H1 (cell line): ENCODE data around the gene ZDHHC11B. TPM values are rescaled to one million over a fixed set of nuclear protein-coding genes. Genes with fewer than 3 reads are reported as not detected.

Experiments
- CTCF ChIA-PET: fragments of 300-600 bp; sonication (Branson Sonifier 250); formaldehyde crosslinking; loops from one replicate; lab custom pipeline; 2021; ENCODE audit not compliant: partially characterized antibody; lab: Charles Lee
- POLR2A ChIA-PET: fragments of 300-600 bp; sonication (Branson Sonifier 250); formaldehyde crosslinking; loops from one replicate; lab custom pipeline; 2021; ENCODE audit warnings: inconsistent platforms; ENCODE audit not compliant: partially characterized antibody; lab: Charles Lee
- DNase-seq, 2 experiments: peaks; one replicate each; pipeline versions ENCODE4 v3.0.0 to v3.0.0-alpha.2; 2010 to 2022; ENCODE audit warnings: low spot score in 2 of 2, low read depth in 1 of 2, mixed read lengths in 1 of 2
- FAIRE-seq: peaks from 2 replicates; lab custom pipeline; 2011; peaks lifted over from hg19 to GRCh38; lab: Jason Lieb, UNC
- H2AFZ ChIP-seq: 2 replicates; pipeline ENCODE4 v1.8.1; 2012; ENCODE audit warnings: low read length, inconsistent platforms
- H2AK5ac ChIP-seq: 2 replicates; pipeline ENCODE4 v1.6.1; 2013; ENCODE audit warnings: low read depth, low read length
- H2BK120ac ChIP-seq: replicated peaks from 2 replicates; pipeline ENCODE3; 2013; ENCODE audit warnings: low read depth, low read length, inconsistent platforms
- H2BK12ac ChIP-seq: 2 replicates; pipeline ENCODE4 v1.6.1; 2013; ENCODE audit warnings: low read depth, low read length
- H2BK15ac ChIP-seq: 2 replicates; pipeline ENCODE4 v1.6.1; 2013; ENCODE audit warnings: low read length
- H2BK20ac ChIP-seq: 2 replicates; pipeline ENCODE4 v1.6.1; 2013; ENCODE audit warnings: low read length
- H2BK5ac ChIP-seq: 2 replicates; pipeline ENCODE4 v1.6.1; 2013; ENCODE audit warnings: low read depth, low read length
- H3K14ac ChIP-seq: 2 replicates; pipeline ENCODE4 v1.6.1; 2013; ENCODE audit warnings: inconsistent platforms; ENCODE audit not compliant: insufficient read length
- H3K18ac ChIP-seq: 2 replicates; pipeline ENCODE4 v1.6.1; 2013; ENCODE audit warnings: low read length; ENCODE audit errors: extremely low read depth
- H3K23ac ChIP-seq: 2 replicates; pipeline ENCODE4 v1.6.1; 2013; ENCODE audit warnings: inconsistent platforms; ENCODE audit not compliant: insufficient read length
- H3K23me2 ChIP-seq: 2 replicates; pipeline ENCODE4 v1.6.1; 2013; ENCODE audit warnings: low read depth, low read length
- H3K27ac ChIP-seq: 2 replicates; pipeline ENCODE4 v1.6.1; 2011; ENCODE audit warnings: low read depth, low read length, inconsistent platforms
- H3K27me3 ChIP-seq, 4 experiments: replicated peaks in 1 of 4; 1 replicate in 1 of 4; 2 replicates in 3 of 4; pipeline versions ENCODE4 v1.6.1 to v1.8.1; 2011 to 2013; ENCODE audit warnings: low read length in 3 of 4, mild to moderate bottlenecking in 3 of 4, inconsistent platforms in 2 of 4, mixed read lengths in 2 of 4, moderate library complexity in 1 of 4; ENCODE audit not compliant: control insufficient read depth in 3 of 4, insufficient read depth in 3 of 4; ENCODE audit errors: extremely low read depth in 1 of 4
- H3K36me3 ChIP-seq, 4 experiments: 2 replicates each; pipeline versions ENCODE4 v1.6.1 to v1.8.1; 2011 to 2013; ENCODE audit warnings: mild to moderate bottlenecking in 4 of 4, low read length in 3 of 4, moderate library complexity in 2 of 4, control low read depth in 1 of 4, inconsistent platforms in 1 of 4; ENCODE audit not compliant: insufficient read depth in 4 of 4, control insufficient read depth in 2 of 4
- H3K4ac ChIP-seq: replicated peaks from 2 replicates; pipeline ENCODE3; 2013; ENCODE audit warnings: low read length, low read depth, mixed read lengths, inconsistent platforms; ENCODE audit not compliant: insufficient read length
- H3K4me1 ChIP-seq, 4 experiments: replicated peaks in 1 of 4; 1 replicate in 1 of 4; 2 replicates in 3 of 4; pipeline versions ENCODE4 v1.6.1 to v1.8.1; 2011 to 2013; ENCODE audit warnings: low read length in 3 of 4, inconsistent platforms in 2 of 4, mixed read lengths in 1 of 4; ENCODE audit not compliant: insufficient read depth in 4 of 4, control insufficient read depth in 3 of 4
- H3K4me2 ChIP-seq, 2 experiments: 2 replicates each; pipeline versions ENCODE4 v1.6.1 to v1.8.1; 2011 to 2013; ENCODE audit warnings: low read depth in 2 of 2, low read length in 2 of 2, control low read depth in 1 of 2, inconsistent platforms in 1 of 2, mild to moderate bottlenecking in 1 of 2; ENCODE audit not compliant: insufficient read depth in 1 of 2
- H3K4me3 ChIP-seq, 4 experiments: fragments of 200-600, 300-600 bp in 1 of 4; sonication (generic), shearing (Covaris generic), sonication (Bioruptor Twin) in 1 of 4; 2 replicates each; pipeline versions ENCODE4 v1.5.1 to v1.8.1; 2011 to 2016; ENCODE audit warnings: low read length in 4 of 4, low read depth in 3 of 4, control low read depth in 2 of 4, inconsistent platforms in 2 of 4, mild to moderate bottlenecking in 2 of 4, mixed read lengths in 1 of 4, moderate library complexity in 1 of 4; ENCODE audit not compliant: insufficient read depth in 2 of 4; ENCODE audit errors: extremely low read depth in 1 of 4
- H3K56ac ChIP-seq: replicated peaks from 2 replicates; pipeline ENCODE3; 2013; ENCODE audit warnings: low read depth, mild to moderate bottlenecking, mixed read lengths, low read length, inconsistent platforms; ENCODE audit not compliant: insufficient read length
- H3K79me1 ChIP-seq: 2 replicates; pipeline ENCODE4 v1.6.1; 2013; ENCODE audit warnings: low read depth, low read length, control low read depth
- H3K79me2 ChIP-seq, 2 experiments: 2 replicates each; pipeline versions ENCODE4 v1.6.1 to v1.8.1; 2012 to 2013; ENCODE audit warnings: low read length in 2 of 2, mild to moderate bottlenecking in 2 of 2, inconsistent platforms in 1 of 2; ENCODE audit not compliant: insufficient read depth in 2 of 2, control insufficient read depth in 1 of 2
- H3K9ac ChIP-seq, 4 experiments: replicated peaks in 1 of 4; 1 replicate in 1 of 4; 2 replicates in 3 of 4; pipeline versions ENCODE4 v1.6.1 to v1.8.1; 2011 to 2013; ENCODE audit warnings: low read depth in 3 of 4, low read length in 3 of 4, control low read depth in 2 of 4, mild to moderate bottlenecking in 2 of 4, moderate library complexity in 2 of 4, inconsistent platforms in 1 of 4; ENCODE audit errors: extremely low read depth in 1 of 4
- H3K9me3 ChIP-seq, 2 experiments: 2 replicates each; pipeline versions ENCODE4 v1.6.1 to v1.8.1; 2012 to 2013; ENCODE audit warnings: mild to moderate bottlenecking in 2 of 2, moderate library complexity in 2 of 2, control low read depth in 1 of 2, inconsistent platforms in 1 of 2, low read depth in 1 of 2, low read length in 1 of 2, mixed read lengths in 1 of 2; ENCODE audit not compliant: insufficient read depth in 2 of 2
- H4K20me1 ChIP-seq, 2 experiments: replicated peaks in 1 of 2; 2 replicates each; pipeline versions ENCODE3 to v1.8.1; 2011 to 2013; ENCODE audit warnings: inconsistent platforms in 2 of 2, low read length in 2 of 2, mild to moderate bottlenecking in 1 of 2; ENCODE audit not compliant: insufficient read depth in 2 of 2, control insufficient read depth in 1 of 2
- H4K5ac ChIP-seq: 2 replicates; pipeline ENCODE4 v1.6.1; 2013; ENCODE audit warnings: low read length, low read depth, mixed read lengths, inconsistent platforms; ENCODE audit not compliant: insufficient read length
- H4K8ac ChIP-seq: 2 replicates; pipeline ENCODE4 v1.8.0; 2013; ENCODE audit warnings: mild to moderate bottlenecking, moderate library complexity, low read length, inconsistent platforms; ENCODE audit not compliant: insufficient read depth; ENCODE audit errors: extremely low read depth
- H4K91ac ChIP-seq: replicated peaks from 2 replicates; pipeline ENCODE3; 2013; ENCODE audit warnings: low read length, mixed read lengths, inconsistent platforms; ENCODE audit not compliant: insufficient read length
- BCL11A ChIP-seq, 2 experiments: IDR thresholded peaks; one replicate each; pipeline ENCODE4 v1.6.1; 2011; ENCODE audit warnings: low read depth in 2 of 2, low read length in 2 of 2, mild to moderate bottlenecking in 2 of 2
- KDM5A ChIP-seq: fragments of 200-600 bp; IDR thresholded peaks from 2 replicates; pipeline ENCODE4 v1.7.1; 2012; ENCODE audit warnings: mild to moderate bottlenecking, low read length, inconsistent platforms, mixed read lengths
- POU5F1 ChIP-seq: IDR thresholded peaks from 2 replicates; pipeline ENCODE4 v1.6.1; 2011; ENCODE audit warnings: low read depth, mild to moderate bottlenecking, low read length, moderate library complexity
- RBBP5 ChIP-seq: IDR thresholded peaks from 2 replicates; pipeline ENCODE4 v1.7.1; 2012; ENCODE audit warnings: low read depth, mild to moderate bottlenecking, inconsistent platforms, low read length, moderate library complexity, borderline replicate concordance
- RXRA ChIP-seq: IDR thresholded peaks from 2 replicates; pipeline ENCODE4 v1.6.1; 2011; ENCODE audit warnings: low read depth, mild to moderate bottlenecking, low read length, moderate library complexity; ENCODE audit not compliant: insufficient read depth
- SP1 ChIP-seq: IDR thresholded peaks from 2 replicates; pipeline ENCODE4 v1.6.1; 2011; ENCODE audit warnings: low read depth, low read length
- WGBS, 2 experiments: shearing (Covaris generic) in 1 of 2; methylation state at CpG; one replicate each; pipeline versions ENCODE4 v1.1.6 to v1.1.7; 2013 to 2015; ENCODE audit warnings: low lambda C conversion rate in 2 of 2, mixed read lengths in 2 of 2, inconsistent platforms in 1 of 2, low coverage in 1 of 2, missing lambda C conversion rate in 1 of 2; ENCODE audit not compliant: insufficient replicate concordance in 2 of 2, insufficient coverage in 1 of 2, insufficient read length in 1 of 2; ENCODE audit errors: extremely low coverage in 1 of 2, missing lambda C conversion rate in 1 of 2; 5-methylcytosine and 5-hydroxymethylcytosine counted together
- polyA plus RNA-seq, 7 experiments: library from polyadenylated mRNA; depleted of rRNA in 3 of 7; stranded (reverse) in 5 of 7; unstranded in 2 of 7; fragments of >200 nt in 5 of 7; fragments of 200-250 nt in 2 of 7; gene quantifications; 1 replicate in 5 of 7; 2 replicates in 1 of 7; 4 replicates in 1 of 7; pipeline versions ENCODE4 v1.2.1 to v1.2.3, GENCODE V29; 2011 to 2013; ENCODE audit warnings: missing spikeins in 2 of 7, mixed read lengths in 2 of 7
- total RNA-seq: library from RNA; stranded (reverse); fragmentation: NEBNext Ultra II Directional; extraction: Animal tissue kit (Norgen Biotek cat#: 25700); gene quantifications from 2 replicates; pipeline ENCODE4 v1.2.1, GENCODE V29; 2021
- TF ChIP-seq, protein P1 (sequence below): IDR thresholded peaks from 2 replicates; pipeline ENCODE4 v1.6.1; 2012; ENCODE audit warnings: inconsistent platforms

ZDHHC11B gene
- total and polyA plus RNA-seq, 2 of the 8 experiments (the other 6 are each of a cell fraction or from before 2014, with no cell fraction given), result 0.29 to 2.5 TPM

DNA sequence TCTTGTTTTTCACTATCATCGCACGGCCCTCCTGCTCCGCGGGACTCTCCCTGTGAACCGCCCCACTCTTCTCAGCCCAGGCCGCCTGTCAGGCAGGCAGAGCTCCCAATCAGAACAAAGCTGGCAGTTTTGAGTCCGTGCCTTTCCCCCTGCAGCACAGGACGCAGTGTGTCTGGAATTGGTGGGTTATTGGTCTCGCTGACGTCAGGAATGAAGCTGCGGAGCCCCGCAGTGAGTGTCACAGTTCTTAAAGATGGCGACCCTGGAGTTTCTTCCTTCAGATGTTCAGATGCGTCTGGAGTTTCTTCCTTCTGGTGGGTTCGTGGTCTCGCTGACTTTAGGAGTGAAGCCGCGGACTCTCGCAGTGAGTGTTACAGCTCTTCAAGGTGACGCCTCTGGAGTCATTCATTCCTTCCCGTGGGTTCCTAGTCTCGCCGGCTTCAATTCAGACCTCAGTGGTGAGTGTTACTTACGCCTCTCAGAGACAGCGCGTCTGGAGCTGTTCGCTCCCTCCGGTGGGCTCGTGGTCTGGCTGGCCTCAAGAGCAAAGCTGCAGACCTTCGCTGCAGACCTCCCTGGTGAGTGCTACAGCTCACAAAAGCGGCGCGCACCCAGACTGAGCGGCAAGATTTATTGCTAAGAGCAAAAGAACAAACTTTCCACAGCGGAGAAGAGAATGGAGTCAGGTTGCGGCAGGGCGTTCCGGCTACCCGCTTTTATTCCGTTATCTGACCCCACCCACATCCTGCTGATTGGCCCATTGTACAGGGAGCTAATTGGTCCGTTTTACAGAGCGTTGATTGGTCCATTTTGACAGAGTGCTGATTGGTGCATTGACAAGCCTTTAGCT is 7.4 kb downstream of the ZDHHC11B start:
- no peak overlapping the region for H3K23ac ChIP-seq
- H2BK15ac ChIP-seq, result no peak overlapping the region
- WGBS, 2 experiments, result 90% methylated on average over 42 of the region's 42 CpGs; no CpG with 5 or more reads in 1 of the 2 experiments
- H2AFZ ChIP-seq, result no peak overlapping the region
- H2BK120ac ChIP-seq, result no peak overlapping the region
- H3K4me1 ChIP-seq, result no peaks in the 10 kb centered on the region; a peak in 1 of 7 replicates
- no peaks in the 10 kb centered on the region; the same call in 1 of the 2 replicates for H3K79me1 ChIP-seq
- H4K8ac ChIP-seq, result peak overlapping the region; percentile 75; the same call in 1 of the 2 replicates
- no peak overlapping the region for H2BK12ac ChIP-seq
- no peaks in the 10 kb centered on the region for H3K36me3 ChIP-seq
- ChIA-PET CTCF (interaction anchor here (0.7 to 3.4 kb wide), 6 partner anchors 12 to 107 kb away, joined by 3 to 19 read pairs (median 4); no protein-coding TSS in a partner anchor), POLR2A (interaction anchor here (0.6 to 2.0 kb wide), 2 partner anchors 93 to 499 kb away, joined by 3 to 6 read pairs; no protein-coding TSS in a partner anchor)
- no peaks in the 10 kb centered on the region for H3K23me2 ChIP-seq
- no peaks in the 10 kb centered on the region; a peak in 1 of 4 replicates for H3K9me3 ChIP-seq
- no peak overlapping the region for H4K91ac ChIP-seq
- no peak overlapping the region for H4K5ac ChIP-seq
- H3K4me2 ChIP-seq, result no peak overlapping the region
- H3K27me3 ChIP-seq, result no peaks in the 10 kb centered on the region; a peak in 2 of 7 replicates
- H3K27ac ChIP-seq, result no peak overlapping the region
- H3K56ac ChIP-seq, result no peak overlapping the region
- TF ChIP-seq BCL11A (IDR thresholded peaks at IDR 0.05; ENCODE audit: low read depth in 2 of 2, low read length in 2 of 2) (no peak), RXRA (no peak), RBBP5 (no peak), KDM5A (no peak), POU5F1 (no peak), SP1 (no peak)
- TF ChIP-seq, protein P1, sequence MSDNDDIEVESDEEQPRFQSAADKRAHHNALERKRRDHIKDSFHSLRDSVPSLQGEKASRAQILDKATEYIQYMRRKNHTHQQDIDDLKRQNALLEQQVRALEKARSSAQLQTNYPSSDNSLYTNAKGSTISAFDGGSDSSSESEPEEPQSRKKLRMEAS, result no peak
- H3K4ac ChIP-seq, result no peak overlapping the region
- peaks cover 0 to 2% of the 10 kb centered on the region in 2 experiments for H4K20me1 ChIP-seq
- H2BK20ac ChIP-seq, result no peak overlapping the region
- H3K14ac ChIP-seq, result no peak overlapping the region
- no peak overlapping the region for H2AK5ac ChIP-seq
- H2BK5ac ChIP-seq, result no peak overlapping the region
- no peak overlapping the region for H3K4me3 ChIP-seq
- FAIRE-seq, result no peak
- no peaks in the 10 kb centered on the region for H3K79me2 ChIP-seq
- no peak overlapping the region for H3K9ac ChIP-seq
- 0 out of 2 replicates have a peak overlapping the region, but pooled peaks have one; percentile 27 for H3K18ac ChIP-seq
- peak in 1 of 2 experiments; percentile 41 for DNase-seq
